Limb (tissue), 2 donors: Measurements from ENCODE around the gene C3AR1.
"Not testable (repeated sequence)": the region's sequence is repeated elsewhere in the genome, so short reads cannot be mapped to it uniquely, and the experiment has no call there.

Experiments used
- DNase-seq, 2 donors: peaks; one replicate each; pipeline ENCODE4 v3.0.0-alpha.2; 2016; ENCODE audit errors: extremely low spot score in 2 of 2

Gene C3AR1

GRCh38 chr12:8028267-8028666 is 37.9 kb downstream of the C3AR1 start:
- DNase-seq = no peak

- DNase-seq = no peak
Measured at GRCh38 chr12:8027856-8028255, 38.3 kb downstream of the C3AR1 start.

- peak; percentile 98 for DNase-seq
Measured at GRCh38 chr12:8026291-8026900, 39.8 kb downstream of the C3AR1 start.

- DNase-seq = peak in 1 of 2 donors; percentile 76
Measured at GRCh38 chr12:8018666-8019581, 47.2 kb downstream of the C3AR1 start.

- not testable (repeated sequence) for DNase-seq
Measured at GRCh38 chr12:8018213-8018612, 47.9 kb downstream of the C3AR1 start.

- no peak for DNase-seq
Measured at GRCh38 chr12:8014836-8015235, 51.3 kb downstream of the C3AR1 start.

GRCh38 chr12:8012651-8013309 is 53.4 kb downstream of the C3AR1 start:
- DNase-seq = no peak

- DNase-seq = no peak
Measured at GRCh38 chr12:8011331-8011730, 54.8 kb downstream of the C3AR1 start.
